ENCODE results near the gene RIC8A.

RIC8A gene

GRCh38 chr11:204587-205109 lies 2.9 kb upstream of the RIC8A start:
- DNase-seq, result no peak

GRCh38 chr11:205221-206001 lies 2.1 kb upstream of the RIC8A start:
- DNase-seq, result no peak

GRCh38 chr11:206002-206384 lies 1.5 kb upstream of the RIC8A start:
- no peak for DNase-seq

- DNase-seq, result peak; percentile 24
Measured at GRCh38 chr11:206526-207207, 841 bp upstream of the RIC8A start.

- DNase-seq, result peak; percentile 47
Measured at GRCh38 chr11:207863-208180, 314 bp downstream of the RIC8A start.

GRCh38 chr11:208181-208916 lies 841 bp downstream of the RIC8A start:
- DNase-seq, result peak; percentile 80

- DNase-seq, result no peak
Measured at GRCh38 chr11:208917-209260, 1.4 kb downstream of the RIC8A start.

- DNase-seq, result peak; percentile 21
Measured at GRCh38 chr11:209275-210121, 2.0 kb downstream of the RIC8A start.

- peak; percentile 89 for DNase-seq
Measured at GRCh38 chr11:210122-210802, 2.8 kb downstream of the RIC8A start.

GRCh38 chr11:210803-211180 lies 3.3 kb downstream of the RIC8A start:
- no peak for DNase-seq

GRCh38 chr11:211295-211694 lies 3.8 kb downstream of the RIC8A start:
- DNase-seq, result no peak

GRCh38 chr11:211741-212140 lies 4.2 kb downstream of the RIC8A start:
- DNase-seq, result no peak

GRCh38 chr11:212150-213100 lies 4.9 kb downstream of the RIC8A start:
- DNase-seq, result no peak

GRCh38 chr11:213111-213510 lies 5.6 kb downstream of the RIC8A start:
- DNase-seq, result no peak

- DNase-seq, result no peak
Measured at GRCh38 chr11:214083-214482, 6.6 kb downstream of the RIC8A start.

GRCh38 chr11:215581-216037 lies 8.1 kb downstream of the RIC8A start:
- DNase-seq, result no peak

- no peak for DNase-seq
Measured at GRCh38 chr11:216081-216974, 8.8 kb downstream of the RIC8A start.

GRCh38 chr11:217704-218103 lies 10.2 kb downstream of the RIC8A start:
- DNase-seq, result no peak

- DNase-seq, result no peak
Measured at GRCh38 chr11:218815-219593, 11.5 kb downstream of the RIC8A start.
